ENCODE data around the gene NAALADL1. TPM values are rescaled to one million over a fixed set of nuclear protein-coding genes. Genes with fewer than 3 reads are reported as not detected.

The NAALADL1 gene
- total RNA-seq, 2 donors from 2014 or later, result 6.0 to 18.9 TPM

DNA sequence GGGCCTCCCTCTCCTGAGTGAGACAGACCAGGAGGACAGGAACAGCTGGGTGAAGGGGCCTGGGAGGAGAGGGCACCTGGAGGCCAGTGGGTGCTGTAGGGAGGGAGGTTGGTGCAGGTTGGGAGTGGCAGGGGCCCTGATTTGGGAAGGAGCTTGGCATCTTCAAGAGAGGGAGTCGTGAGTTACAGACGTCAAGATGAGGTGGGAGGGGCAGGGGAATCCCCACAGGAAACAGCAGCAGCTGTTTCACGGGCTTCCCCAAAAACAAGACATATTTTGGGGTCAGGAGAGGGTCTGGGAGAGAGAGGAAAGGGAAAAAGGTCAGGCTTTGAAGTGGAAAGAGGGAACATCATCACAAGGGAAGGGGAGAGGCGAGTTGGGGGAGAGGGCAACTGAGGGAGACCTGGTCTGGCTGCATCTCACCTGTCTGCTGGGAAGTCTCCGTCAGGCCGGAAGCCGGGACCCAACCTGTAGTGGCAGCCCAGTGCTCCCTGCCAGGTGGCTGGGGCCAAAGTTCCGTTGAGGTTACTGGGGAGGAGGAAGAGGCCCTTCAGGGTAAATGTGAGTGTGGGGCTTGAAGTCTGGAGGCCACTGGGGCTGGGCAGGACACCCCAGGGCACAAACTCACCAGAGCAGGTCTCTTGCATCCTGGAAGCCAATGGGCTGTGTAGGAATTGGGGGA, 4.4 kb downstream of the NAALADL1 start:
- H3K27ac ChIP-seq, result no peak overlapping the region
- TF ChIP-seq, protein P1, sequence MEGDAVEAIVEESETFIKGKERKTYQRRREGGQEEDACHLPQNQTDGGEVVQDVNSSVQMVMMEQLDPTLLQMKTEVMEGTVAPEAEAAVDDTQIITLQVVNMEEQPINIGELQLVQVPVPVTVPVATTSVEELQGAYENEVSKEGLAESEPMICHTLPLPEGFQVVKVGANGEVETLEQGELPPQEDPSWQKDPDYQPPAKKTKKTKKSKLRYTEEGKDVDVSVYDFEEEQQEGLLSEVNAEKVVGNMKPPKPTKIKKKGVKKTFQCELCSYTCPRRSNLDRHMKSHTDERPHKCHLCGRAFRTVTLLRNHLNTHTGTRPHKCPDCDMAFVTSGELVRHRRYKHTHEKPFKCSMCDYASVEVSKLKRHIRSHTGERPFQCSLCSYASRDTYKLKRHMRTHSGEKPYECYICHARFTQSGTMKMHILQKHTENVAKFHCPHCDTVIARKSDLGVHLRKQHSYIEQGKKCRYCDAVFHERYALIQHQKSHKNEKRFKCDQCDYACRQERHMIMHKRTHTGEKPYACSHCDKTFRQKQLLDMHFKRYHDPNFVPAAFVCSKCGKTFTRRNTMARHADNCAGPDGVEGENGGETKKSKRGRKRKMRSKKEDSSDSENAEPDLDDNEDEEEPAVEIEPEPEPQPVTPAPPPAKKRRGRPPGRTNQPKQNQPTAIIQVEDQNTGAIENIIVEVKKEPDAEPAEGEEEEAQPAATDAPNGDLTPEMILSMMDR (IDR thresholded peaks at IDR 0.05), result no peak
- DNase-seq (ENCODE audit: low spot score), result no peak
- no peaks in the 10 kb centered on the region for H3K36me3 ChIP-seq
- H3K4me1 ChIP-seq, result no peaks in the 10 kb centered on the region
- H3K4me3 ChIP-seq, result no peak overlapping the region
- no peaks in the 10 kb centered on the region for H3K27me3 ChIP-seq
- no peaks in the 10 kb centered on the region for H3K9me3 ChIP-seq

DNA sequence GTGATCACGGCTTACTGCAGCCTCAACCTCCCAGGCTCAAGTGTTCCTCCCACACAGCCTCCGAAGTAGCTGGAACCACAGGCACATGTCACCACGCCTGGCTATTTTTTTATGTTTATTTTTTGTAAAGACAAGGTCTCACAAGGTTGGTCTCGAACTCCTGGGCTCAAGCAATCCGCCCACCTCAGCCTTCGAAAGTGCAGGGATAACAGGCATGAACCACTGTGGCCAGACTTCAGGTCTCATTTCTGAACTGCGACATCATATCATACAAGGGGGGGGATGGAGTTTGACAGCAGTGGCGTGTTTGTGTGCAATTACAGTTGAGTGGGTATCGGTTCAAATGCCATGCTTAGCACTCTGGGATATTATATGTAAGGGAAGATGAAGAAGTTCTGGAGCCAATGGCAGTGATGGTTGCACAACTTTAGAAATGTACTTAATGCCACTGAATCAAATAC, 6.9 kb downstream of the NAALADL1 start:
- Histone ChIP-seq H3K27ac (no peak overlapping the region), H3K36me3 (no peaks in the 10 kb centered on the region), H3K9me3 (no peaks in the 10 kb centered on the region), H3K27me3 (no peaks in the 10 kb centered on the region), H3K4me1 (peaks cover 0 to 18% of the 10 kb centered on the region in 2 donors), H3K4me3 (no peak overlapping the region)
- TF ChIP-seq, protein P1 (IDR thresholded peaks at IDR 0.05), result no peak
- DNase-seq (ENCODE audit: low spot score), result no peak

DNA sequence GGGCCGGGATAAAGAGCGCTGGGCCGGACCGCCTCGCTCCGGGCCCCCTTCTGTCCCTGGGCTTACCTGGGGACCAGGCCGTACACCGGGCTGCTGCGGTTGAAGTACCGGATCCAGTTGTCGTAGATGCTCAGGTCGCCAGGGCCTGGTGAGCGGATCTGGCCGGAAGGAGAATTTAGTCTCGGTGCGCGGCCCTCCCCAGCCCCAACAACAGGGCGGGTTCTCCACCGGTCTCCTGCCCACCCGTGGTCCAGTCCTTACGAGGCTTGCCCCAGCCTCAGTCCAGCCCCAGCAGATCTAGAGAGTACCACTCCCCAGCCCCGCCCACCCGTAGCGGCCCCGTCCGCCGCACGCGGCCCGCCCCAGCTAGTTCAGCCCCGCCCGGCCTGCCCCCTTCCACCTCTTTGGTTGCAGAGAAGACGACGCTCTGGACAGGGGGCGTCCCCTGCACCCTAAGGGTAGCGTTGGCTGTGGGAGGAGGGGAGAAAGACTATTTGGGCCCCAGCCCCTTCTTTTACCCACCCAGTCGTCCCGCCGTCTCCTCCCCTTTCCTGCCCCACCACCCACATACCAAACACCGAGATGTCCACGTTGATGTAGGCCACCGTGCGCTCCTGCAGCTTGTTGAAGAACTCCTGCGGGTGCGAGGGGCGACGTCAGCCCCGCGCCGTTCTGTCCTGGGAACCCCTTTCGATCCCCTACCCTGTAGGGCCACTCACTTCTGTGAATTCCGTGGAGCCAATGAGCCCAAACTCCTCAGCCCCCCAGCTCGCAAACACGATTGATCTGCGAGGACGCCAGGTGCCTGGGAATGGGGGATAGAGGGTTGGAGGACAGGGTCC, 10.6 kb downstream of the NAALADL1 start:
- H3K4me1 ChIP-seq, result peaks cover 0 to 32% of the 10 kb centered on the region in 2 donors
- H3K27ac ChIP-seq, result peak overlapping the region in 1 of 2 donors; percentile 40
- peak; percentile 59 for DNase-seq (ENCODE audit: low spot score)
- peak overlapping the region; percentile 42 to 60 for H3K4me3 ChIP-seq
- TF ChIP-seq, protein P1 (IDR thresholded peaks at IDR 0.05), result no peak
- no peaks in the 10 kb centered on the region for H3K27me3 ChIP-seq
- no peaks in the 10 kb centered on the region for H3K9me3 ChIP-seq
- no peaks in the 10 kb centered on the region for H3K36me3 ChIP-seq

DNA sequence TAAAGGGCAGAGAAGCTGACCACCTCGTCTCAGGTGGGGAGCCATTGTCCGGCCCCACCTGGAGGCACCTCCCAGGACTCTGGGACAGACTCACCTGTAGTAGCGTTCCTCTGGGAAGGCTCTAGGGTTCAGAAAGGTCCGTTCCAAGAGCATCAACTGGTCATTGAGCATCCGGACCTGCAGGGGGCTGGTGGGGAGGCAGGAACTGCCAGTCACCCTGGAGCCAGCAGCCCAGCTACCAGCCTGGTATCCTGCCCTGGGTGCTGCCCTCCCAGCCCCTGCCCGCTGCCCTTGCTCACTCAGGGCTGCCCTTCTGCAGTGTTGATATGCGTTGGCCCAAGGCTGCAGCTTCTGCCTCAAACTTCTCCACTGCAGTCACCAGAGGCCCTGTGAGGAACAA, 12.6 kb downstream of the NAALADL1 start:
- Histone ChIP-seq H3K36me3 (no peaks in the 10 kb centered on the region), H3K4me3 (no peak overlapping the region), H3K27ac (no peak overlapping the region), H3K4me1 (peaks cover 0 to 45% of the 10 kb centered on the region in 2 donors), H3K9me3 (no peaks in the 10 kb centered on the region), H3K27me3 (no peaks in the 10 kb centered on the region)
- TF ChIP-seq, protein P1 (IDR thresholded peaks at IDR 0.05), result no peak
- DNase-seq (ENCODE audit: low spot score), result no peak

DNA sequence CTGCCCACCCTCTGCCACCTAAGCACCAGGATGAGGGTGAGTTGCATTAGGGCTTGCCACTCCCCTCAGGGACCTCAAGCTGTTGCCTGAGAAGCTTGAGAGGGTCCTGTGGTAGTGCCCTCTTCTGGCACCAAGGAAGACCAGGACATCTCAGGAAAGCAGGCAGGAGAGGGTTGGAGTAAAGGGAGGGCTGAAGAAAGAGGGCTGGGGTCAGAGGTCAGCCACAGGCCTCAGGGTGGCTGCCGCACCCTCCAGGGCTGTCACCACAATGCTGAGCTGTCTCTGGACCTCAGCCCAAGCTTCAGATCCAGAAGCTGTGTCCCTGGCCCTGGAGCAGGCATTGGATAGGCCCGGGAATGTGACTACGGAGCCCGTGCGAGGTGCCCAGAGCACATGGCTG, 13.3 kb downstream of the NAALADL1 start:
- DNase-seq (ENCODE audit: low spot score), result no peak
- Histone ChIP-seq H3K9me3 (no peaks in the 10 kb centered on the region), H3K27ac (no peak overlapping the region), H3K27me3 (no peaks in the 10 kb centered on the region), H3K36me3 (no peaks in the 10 kb centered on the region), H3K4me1 (peaks cover 0 to 50% of the 10 kb centered on the region in 2 donors), H3K4me3 (no peak overlapping the region)
- TF ChIP-seq, protein P1 (IDR thresholded peaks at IDR 0.05), result no peak
